Stimulated activated CD4-positive, alpha-beta T cell treated with anti-CD3 and anti-CD28 coated beads, Interleukin-15, amount 100 ng/mL, for 1 hour (primary cell): ENCODE results near the gene CSH1.
"Not testable (repeated sequence)": the region's sequence is repeated elsewhere in the genome, so short reads cannot be mapped to it uniquely, and the experiment has no call there.

ENCODE experiments used
- DNase-seq, 2 donors: peaks; one replicate each; pipeline ENCODE4 v3.0.0-alpha.2; 2020; ENCODE audit warnings: low read depth in 1 of 2, low spot score in 1 of 2

The CSH1 gene

GRCh38 chr17:63896524-63897354, at the start of gene CSH1:
Gene CSH1, minus strand, starts transcription at chr17:63896574. Its CDS starts 63 bp downstream, at chr17:63896511.
- not testable (repeated sequence) for DNase-seq

- no peak for DNase-seq
Measured at GRCh38 chr17:63945784-63946439, 49.5 kb upstream of the CSH1 start.

GRCh38 chr17:63944736-63945499, 48.5 kb upstream of the CSH1 start:
- no peak for DNase-seq

DNA sequence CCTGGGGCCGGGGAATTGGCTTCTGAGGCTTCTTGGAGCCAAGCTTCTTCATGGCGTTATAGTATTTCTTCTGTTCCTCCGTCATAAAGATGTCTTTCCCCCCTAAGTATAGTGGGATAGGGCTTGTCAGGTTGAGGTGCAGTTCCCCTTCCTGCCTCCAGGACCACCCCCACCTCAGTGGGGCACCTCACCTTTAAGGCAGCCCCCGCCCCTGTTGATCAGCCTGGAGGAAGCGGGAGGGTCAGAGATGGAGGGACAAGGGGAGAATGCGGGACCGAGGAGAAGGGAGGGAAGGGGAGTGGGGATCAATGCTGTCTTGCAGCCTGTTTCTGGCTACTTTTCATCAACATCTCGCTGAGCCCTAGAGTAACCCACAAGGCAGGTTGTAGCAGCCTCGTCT, 47.4 kb upstream of the CSH1 start:
- DNase-seq, result no peak

DNA sequence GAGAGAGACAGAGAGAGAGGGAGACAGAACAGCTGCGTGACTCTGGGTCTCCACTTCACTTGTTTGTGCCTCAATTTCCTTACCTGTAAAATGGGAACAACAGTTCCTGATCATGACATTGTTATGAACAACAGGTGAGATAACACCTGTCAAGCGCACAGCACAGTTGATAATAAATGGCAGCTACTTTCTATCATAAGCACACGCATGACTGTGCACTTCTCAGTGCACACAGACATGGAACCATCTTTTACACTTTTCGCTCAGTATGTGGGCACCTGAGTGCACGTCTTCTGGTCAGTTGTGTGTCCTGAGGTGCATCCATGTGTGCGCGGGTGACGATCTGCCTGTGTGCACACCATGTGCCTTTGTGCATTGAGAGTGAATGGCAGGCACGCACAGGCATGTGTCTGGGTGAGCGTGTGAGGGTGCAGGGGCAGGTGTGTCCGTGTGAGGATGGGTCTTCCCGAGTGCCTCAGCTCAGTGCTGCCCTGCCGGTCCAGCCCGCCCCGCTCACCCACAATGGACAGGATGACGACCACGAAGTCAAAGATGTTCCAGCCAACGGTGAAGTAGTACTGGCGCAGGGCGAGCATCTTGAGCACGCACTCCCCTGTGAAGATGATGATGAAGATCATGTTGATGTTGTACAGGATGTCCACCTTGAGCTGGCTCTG, 46.1 kb upstream of the CSH1 start:
- no peak for DNase-seq

- DNase-seq, result no peak
Measured at GRCh38 chr17:63941751-63942150, 45.4 kb upstream of the CSH1 start.

DNA sequence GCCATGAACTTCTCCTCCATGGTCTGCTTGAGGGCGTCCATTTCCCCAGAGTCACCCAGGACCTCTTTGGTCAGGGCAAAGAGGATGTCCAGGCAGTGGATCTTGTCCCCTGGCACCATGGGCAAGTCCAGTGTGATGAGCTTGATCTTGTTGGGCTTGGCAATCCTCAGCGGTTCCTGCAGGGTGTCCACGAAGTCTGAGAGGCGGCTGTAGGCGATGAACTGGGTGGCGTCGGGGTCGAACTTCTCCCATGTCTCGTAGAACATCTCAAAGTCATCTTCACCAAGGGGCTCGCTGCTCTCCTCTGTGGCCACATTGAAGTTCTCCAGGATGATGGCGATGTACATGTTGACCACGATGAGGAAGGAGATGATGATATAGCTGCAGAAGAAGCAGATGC, 44.8 kb upstream of the CSH1 start:
- no peak for DNase-seq

GRCh38 chr17:63940584-63940983, 44.2 kb upstream of the CSH1 start:
- DNase-seq, result no peak

DNA sequence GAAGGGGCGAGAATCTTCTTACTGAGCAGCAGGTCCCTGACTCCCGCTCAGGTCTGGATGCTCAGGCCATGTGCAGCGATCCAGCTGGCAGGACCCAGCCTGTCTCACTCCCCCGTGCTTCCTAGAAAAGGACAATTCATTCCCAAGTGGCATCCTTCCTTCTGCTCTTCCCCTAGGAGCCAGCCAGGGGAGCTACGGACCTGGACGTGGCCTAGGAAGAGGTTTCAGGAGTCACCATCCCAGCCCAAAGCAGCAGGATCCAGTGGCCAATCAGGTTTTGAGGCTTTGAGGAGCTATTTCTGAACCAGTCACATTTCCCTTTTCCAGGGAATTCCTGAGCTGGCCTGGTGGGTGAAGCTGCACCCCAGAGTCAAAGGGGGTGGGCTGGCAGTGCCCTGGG, 43.5 kb upstream of the CSH1 start:
- no peak for DNase-seq

DNA sequence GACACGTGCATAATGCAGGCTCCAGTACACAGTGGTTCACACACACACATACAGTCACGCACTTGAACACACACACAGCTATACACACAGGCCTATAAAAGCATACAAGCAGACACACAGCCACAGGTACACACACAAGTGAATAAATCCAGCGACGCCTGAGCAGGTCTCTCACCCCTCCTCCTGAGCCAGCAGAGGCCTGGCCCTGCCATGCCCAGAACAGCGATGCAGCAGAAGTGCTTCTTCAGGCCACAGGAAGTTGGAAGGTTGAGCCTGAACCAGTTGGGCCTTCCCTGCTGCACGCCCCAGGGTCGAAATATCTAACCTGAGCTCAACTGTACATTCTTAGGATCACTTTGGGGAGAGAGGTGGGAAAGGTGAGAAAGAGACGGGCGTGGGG, 43.0 kb upstream of the CSH1 start:
- DNase-seq, result no peak

DNA sequence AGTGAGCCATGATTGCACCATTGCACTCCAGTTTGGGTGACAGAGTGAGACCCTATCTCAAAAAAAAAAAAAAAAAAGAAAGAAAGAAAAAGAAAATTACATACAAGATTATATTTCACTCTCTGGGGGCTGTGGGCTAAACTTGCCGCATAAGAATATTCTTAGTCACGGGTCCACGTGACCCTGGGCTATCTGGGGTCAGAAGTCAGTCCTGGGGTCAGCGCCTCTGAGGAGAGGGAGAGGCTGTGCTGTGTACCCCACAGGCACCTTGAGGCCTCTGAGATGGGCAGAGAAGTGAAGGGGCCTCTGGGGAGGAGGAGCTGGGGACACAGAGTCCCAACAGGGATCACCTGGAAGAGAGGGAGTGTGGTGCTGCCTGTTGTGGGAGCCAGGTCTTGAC, 41.5 kb upstream of the CSH1 start:
- no peak for DNase-seq

GRCh38 chr17:63937319-63937718, 40.9 kb upstream of the CSH1 start:
- no peak for DNase-seq

GRCh38 chr17:63934183-63935112, 38.1 kb upstream of the CSH1 start:
- DNase-seq, result no peak

DNA sequence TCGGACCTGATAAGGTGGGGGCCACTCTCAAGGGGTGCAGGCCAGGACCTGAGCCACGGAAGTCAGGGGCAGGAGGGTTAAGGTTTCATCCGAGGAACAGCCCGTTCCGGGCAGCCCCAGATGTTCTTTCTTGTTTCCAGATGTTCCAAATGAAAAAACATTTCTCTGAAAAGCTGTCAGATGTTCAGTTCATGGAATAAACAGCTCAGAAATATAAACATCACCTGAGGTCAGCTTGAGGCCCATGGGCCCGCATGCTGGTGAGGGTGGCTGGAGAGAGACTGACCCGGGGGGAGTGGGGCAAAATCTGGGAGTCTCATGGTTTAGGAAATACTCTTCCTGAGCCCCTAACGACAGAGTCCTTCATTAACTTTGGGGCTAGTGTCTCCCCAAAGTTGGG, 37.2 kb upstream of the CSH1 start:
- DNase-seq, result no peak

DNA sequence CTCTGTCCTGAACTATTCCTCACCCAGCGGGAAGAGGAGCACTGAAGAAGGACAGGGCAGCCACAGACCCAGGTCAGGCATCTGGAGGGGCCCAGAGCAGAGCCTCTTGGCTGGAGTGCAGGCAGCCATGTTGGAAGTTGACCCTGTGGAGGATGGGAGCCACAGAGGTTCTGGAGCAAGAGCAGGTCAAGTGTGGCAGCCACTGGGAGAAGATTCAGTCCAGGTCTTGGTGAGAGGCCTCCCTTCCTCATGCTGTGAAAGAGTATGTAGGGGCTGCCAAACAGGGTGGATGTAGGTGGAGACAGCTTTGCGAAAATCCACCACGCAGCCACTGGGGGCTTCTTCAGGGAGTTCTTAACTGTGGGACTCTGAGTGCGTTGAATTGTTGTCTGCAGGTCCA, 36.3 kb upstream of the CSH1 start:
- DNase-seq, result no peak

- peak in 1 of 2 donors; percentile 16 for DNase-seq
Measured at GRCh38 chr17:63931981-63932561, 35.7 kb upstream of the CSH1 start, which contains the start of gene CD79B. Gene CD79B, minus strand, starts transcription at chr17:63932331. Its CDS starts 70 bp downstream, at chr17:63932261.

- DNase-seq, result peak; percentile 33 to 35
Measured at GRCh38 chr17:63930951-63931575, 34.7 kb upstream of the CSH1 start.

DNA sequence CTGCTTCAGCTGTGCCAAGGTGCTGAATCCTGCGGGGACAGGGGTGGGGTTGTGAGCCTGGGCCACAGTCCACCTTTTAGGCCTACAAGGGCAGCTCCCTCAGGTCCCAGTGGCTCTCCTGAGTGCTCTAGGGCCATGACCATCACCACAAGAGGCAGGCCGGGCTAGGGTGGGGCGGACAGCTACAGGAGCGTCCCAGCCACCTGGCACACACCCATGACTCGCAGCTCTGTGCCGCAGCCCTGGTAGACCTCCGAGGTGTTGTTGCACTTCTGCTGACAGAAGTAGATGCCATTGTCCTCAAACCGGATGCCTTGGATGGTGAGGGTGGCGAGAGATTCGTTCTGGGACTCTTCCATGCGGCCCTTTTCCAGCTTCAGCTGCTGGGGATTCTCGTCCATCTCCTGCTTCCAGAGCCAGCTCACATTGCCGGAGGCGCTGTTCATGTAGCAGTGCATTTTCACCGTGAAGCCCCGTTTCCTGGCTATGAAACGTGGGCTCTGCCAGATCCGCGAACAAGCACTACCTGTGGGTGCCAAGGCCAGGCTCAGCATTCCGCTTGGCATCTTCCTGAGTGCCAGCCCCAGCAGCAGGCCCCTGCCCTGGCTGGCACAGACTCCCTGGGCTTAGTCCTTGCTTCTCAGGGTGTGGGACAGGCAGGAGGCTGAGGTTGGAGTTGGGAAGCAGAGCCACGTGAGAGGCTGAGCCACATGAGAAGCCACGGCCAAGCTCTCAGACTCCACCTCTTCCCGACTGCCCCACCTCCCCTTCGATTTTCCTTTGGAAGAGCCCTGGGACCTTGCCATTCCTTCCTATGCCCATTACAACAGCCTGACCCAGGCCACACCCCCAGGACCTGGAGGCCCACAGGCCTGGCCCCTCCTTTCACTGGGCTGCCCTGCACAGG, 33.7 kb upstream of the CSH1 start:
- DNase-seq, result no peak
